Measurements from ENCODE around the gene NME7.
"Not testable (repeated sequence)": the region's sequence is repeated elsewhere in the genome, so short reads cannot be mapped to it uniquely, and the experiment has no call there.

The NME7 gene, protein sequence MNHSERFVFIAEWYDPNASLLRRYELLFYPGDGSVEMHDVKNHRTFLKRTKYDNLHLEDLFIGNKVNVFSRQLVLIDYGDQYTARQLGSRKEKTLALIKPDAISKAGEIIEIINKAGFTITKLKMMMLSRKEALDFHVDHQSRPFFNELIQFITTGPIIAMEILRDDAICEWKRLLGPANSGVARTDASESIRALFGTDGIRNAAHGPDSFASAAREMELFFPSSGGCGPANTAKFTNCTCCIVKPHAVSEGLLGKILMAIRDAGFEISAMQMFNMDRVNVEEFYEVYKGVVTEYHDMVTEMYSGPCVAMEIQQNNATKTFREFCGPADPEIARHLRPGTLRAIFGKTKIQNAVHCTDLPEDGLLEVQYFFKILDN

GRCh38 chr1:169367686-169368405 is at the start of gene NME7, which contains the start of gene BLZF1:
Gene NME7 (minus strand): TSS chr1:169367797. CDS start chr1:169367710, 87 bp downstream.
Gene BLZF1 (plus strand): TSS chr1:169368195. CDS start chr1:169369523, 1,328 bp downstream.
- peak; percentile 98 for DNase-seq

GRCh38 chr1:169414952-169415351 is 47.4 kb upstream of the NME7 start:
- no peak for DNase-seq

DNA sequence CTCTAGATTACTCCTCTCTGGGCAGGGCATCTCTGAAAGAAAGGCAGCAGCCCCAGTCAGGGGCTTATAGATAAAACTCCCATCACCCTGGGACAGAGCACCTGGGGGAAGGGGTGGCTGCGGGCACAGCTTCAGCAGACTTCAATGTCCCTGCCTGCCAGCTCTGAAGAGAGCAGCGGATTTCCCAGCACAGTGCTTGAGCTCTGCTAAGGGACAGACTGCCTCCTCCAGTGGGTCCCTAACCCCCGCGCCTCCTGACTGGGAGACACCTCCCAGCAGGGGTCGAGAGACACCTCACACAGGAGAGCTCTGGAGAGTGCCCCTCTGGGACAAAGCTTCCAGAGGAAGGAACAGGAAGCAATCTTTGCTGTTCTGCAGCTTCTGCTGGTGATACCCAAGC is 40.7 kb upstream of the NME7 start:
- DNase-seq = not testable (repeated sequence)

DNA sequence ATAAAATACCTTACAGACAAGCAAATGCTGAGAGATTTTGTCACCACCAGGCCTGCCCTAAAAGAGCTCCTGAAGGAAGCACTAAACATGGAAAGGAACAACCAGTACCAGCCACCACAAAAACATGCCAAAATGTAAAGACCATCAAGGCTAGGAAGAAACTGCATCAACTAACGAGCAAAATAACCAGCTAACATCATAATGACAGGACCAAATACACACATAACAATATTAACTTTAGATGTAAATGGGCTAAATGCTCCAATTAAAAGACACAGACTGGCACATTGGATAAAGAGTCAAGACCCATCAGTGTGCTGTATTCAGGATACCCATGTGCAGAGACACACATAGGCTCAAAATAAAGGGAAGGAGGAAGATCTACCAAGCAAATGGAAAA is 35.0 kb upstream of the NME7 start:
- DNase-seq = not testable (repeated sequence)

DNA sequence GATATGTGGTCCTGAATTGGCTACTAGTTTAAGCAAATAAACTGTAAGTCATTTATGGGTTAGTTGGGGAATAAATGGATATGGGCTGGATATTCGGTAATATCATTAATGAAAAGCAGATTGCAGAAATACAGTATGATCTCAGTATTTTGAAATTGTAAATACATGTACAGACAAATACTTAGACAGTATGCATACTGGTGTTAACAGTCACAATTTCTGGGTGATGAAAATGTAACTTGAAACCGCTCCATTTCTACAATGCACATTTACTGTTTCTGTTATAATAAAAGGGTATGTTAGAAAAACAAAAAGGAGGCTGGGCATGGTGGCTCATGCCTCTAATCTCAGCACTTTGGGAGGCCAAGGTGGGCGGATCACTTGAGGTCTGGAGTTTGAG is 28.4 kb upstream of the NME7 start:
- DNase-seq = no peak

DNA sequence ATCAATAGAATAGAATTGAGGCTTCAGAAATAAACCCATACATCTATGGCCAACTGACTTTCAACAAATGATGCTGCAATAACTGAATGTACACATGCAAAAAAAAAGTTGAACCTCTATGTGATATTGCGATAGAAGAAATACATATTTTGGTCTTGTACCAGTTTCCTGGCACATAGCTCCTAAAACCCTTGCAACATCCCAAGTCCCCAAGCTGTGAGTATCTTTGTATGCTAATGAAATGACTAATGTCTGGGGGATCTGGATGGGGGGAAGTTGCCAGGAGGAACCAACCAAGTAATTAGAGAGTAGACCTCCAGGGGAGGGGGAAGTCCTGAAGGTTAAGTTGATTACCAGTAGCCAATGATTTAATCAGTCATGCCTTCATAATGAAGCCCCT is 24.8 kb upstream of the NME7 start:
- no peak for DNase-seq

GRCh38 chr1:169390303-169390702 is 22.7 kb upstream of the NME7 start:
- DNase-seq = no peak

DNA sequence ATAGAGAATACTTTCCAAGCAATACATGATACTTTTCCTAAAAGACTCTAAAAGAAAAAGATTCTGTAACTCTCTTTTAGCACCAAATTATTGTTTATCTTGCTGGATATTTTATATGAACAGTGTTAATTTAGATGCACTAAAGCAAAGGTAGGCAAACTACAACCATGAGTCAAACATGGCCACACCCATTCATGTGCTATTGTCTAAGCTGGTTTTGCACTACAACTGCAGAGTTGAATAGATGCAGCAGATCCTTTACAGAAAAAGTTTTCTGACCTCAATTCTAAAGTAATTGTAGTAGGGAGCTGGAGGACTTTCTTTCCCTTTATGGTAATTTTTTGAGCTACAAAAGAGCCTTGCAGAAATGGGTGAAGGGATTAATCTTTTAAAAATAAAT is 19.8 kb upstream of the NME7 start:
- no peak for DNase-seq

- no peak for DNase-seq
Observed at GRCh38 chr1:169383449-169383848, 15.9 kb upstream of the NME7 start.

GRCh38 chr1:169381162-169381561 is 13.6 kb upstream of the NME7 start:
- DNase-seq = no peak

DNA sequence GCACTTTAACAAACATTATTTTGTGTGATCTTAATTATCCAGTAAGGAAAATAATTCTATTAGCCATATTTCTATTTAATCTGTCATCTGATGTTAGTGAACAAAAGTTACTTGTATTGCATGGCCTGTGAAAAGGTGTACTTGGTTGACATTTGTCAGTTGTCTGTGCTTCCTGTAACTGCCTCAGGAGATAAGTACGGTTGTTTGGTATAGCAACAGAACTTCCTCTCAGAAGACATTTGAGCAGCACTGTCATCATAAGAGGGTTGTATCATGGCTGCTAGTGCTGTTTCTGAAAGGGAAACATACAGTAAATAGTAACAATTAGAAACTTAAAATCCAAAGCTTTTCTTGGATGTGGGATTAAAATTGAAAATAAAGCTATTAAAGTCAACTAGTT is 3.8 kb upstream of the NME7 start:
- DNase-seq = no peak

DNA sequence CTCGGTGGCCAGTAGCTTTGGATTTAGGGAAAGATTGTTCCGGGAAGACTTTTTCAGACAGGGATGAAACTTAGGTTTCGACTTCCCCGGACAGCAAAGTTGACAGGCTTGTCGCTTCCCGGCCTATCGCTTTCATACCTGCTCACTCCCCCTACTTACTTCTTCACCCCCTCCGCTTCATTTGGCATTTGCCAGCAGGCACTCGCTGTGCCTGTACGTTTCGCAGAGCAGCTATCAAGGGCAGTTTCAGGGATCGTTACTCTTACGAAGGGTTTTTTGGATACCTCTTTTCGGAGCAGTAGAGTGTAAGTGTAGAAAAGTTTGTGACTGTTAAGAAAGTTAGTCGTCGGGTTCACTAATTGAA is 791 bp upstream of the NME7 start:
- DNase-seq = no peak

- DNase-seq = peak; percentile 3
Observed at GRCh38 chr1:169367096-169367685, 406 bp downstream of the NME7 start.

DNA sequence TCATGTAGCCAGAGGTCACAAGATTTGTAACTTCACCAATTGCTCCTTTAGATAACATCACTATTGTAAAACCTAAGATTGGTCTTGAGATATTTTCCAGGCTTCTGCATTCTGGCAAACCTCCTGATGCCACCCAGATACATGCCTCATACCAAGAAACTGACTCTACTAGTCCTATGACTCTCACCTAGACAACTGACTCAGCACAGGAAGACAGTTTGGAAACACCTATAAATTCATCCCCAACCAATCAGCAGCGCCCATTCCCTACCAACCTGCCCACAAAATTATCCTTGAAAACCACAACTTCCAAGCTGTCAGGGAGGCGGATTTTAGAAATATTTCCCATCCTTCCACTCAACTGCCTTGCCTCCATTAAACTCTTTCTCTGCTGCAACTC is 2.6 kb downstream of the NME7 start:
- DNase-seq = no peak

GRCh38 chr1:169363046-169363730 is 4.4 kb downstream of the NME7 start:
- DNase-seq = no peak

DNA sequence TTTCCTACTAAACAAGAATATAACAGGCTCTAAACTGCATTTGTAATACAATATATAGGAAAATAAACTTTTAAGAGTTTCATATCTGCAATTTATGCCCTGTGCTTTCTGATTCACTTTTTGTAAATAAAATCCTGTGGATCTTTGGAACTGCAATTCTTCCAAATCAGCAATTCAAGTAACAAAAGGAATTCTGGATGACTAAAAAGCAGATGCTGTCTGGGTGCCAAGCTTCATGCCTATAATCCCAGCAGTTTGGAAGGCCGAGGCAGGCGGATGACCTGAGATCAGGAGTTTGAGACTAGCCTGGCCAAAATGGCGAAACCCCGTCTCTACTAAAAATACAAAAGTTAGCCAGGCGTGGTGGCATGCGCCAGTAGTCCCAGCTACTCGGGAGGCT is 6.3 kb downstream of the NME7 start:
- no peak for DNase-seq

- DNase-seq = no peak
Observed at GRCh38 chr1:169360415-169360814, 7.2 kb downstream of the NME7 start.

DNA sequence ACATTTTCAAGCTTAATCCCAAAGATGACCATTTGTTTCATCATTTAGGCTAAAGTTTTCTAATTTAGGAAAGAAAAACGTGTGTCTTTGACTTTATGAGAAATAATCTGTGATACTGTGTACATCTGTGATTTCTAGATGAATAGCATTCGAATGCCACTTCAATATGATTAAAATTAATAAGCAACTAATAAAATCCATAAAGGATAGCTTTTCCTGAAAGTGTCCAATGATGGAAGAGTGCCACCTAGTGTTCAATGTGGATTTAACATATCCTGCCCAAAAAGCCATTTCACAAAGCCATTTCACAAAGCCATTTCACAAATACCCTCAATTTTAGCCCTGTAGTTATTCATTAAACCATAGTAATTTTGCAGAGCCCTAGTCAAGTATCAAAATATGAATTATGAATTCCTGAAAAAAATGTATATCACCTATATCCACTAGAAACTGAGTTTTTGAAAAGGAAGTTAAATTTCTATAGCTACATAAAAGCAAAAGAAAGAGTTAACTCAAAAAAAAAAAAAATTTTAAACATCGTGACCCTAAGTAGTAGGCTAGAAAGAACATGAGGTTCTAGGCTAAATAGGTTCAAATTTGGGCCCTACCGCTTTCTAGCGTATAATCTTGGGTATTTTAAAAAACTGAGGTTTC is 19.1 kb downstream of the NME7 start:
- DNase-seq = peak; percentile 44

- no peak for DNase-seq
Observed at GRCh38 chr1:169347688-169348382, 19.8 kb downstream of the NME7 start.

DNA sequence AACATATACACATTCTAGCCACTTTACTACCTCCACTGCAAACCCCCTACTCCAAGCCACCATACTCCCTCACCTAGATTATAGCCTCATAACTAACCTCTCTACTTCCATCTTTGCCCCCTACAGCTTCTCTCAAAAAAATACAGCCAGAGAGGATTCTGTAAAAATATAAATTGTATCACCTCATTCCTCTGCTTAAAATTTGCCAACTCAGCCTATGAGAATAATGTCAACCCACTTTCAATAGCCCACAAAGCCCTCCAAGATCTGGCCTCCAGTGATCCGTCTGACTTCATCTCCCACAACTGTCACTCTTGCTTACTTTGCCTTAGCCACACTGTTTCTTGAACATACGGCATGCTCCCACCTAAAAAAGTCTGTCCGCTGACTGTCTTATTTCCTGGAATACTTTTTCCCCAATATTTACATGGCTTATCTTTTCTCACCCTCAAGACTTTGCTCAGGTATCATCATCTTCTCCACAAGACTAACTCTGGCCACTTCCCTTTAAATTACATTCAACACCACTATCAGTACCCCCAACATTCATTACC is 21.5 kb downstream of the NME7 start:
- no peak for DNase-seq

DNA sequence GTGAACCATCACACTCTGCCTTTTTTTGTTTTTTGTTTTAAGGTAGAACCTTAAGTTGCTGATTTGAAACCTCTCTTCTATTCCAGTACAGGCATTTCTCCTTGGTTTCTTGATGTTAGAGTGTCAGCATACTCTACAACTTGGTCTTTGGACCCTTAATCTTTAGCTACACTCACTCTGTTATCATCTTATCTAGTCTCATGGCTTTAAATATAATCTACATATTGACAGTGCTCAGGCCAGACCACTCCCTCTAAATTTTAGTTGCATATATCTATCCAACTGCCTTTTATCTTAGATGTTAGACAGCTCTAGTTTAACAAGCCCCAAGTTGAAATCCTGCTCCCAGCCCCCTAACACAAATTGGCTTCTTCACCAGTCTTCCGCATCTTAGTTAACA is 22.1 kb downstream of the NME7 start:
- DNase-seq = no peak

- DNase-seq = not testable (repeated sequence)
Observed at GRCh38 chr1:169342096-169342495, 25.5 kb downstream of the NME7 start.

Measured in retina (tissue), 1 donor.